Renal pelvis (tissue), 4 donors: ENCODE measurements around the gene RAB26. TPM values are rescaled to one million over a fixed set of nuclear protein-coding genes. Genes with fewer than 3 reads are reported as not detected.
"Not testable (repeated sequence)": the region's sequence is repeated elsewhere in the genome, so short reads cannot be mapped to it uniquely, and the experiment has no call there.

Experiments used
- DNase-seq: peaks from one replicate; pipeline ENCODE4 v3.0.0-alpha.2; 2013
- polyA plus RNA-seq, 3 donors: library from polyadenylated mRNA; unstranded; fragments of 120-200 nt; gene quantifications; one replicate each; pipeline ENCODE4 v1.2.1, GENCODE V29; 2013; ENCODE audit not compliant: insufficient read length in 3 of 3

The RAB26 gene
- polyA plus RNA-seq, 3 donors, result 3.0 to 6.0 (median 3.1) TPM

- DNase-seq, result no peak
These were observed 47.1 kb downstream of the RAB26 start for GRCh38 chr16:2195322-2196161.

GRCh38 chr16:2196162-2196980, 47.9 kb downstream of the RAB26 start, which contains the start of gene CASKIN1:
TSS of gene CASKIN1 (minus strand) at chr16:2196605. CDS start at chr16:2196432, 173 bp downstream.
- DNase-seq, result no peak

GRCh38 chr16:2196981-2197511, 48.6 kb downstream of the RAB26 start:
- DNase-seq, result no peak

GRCh38 chr16:2197765-2198164, 49.3 kb downstream of the RAB26 start:
- no peak for DNase-seq

GRCh38 chr16:2198283-2198682, 49.9 kb downstream of the RAB26 start:
- no peak for DNase-seq

GRCh38 chr16:2199095-2199494, 50.7 kb downstream of the RAB26 start:
- DNase-seq, result no peak

GRCh38 chr16:2199621-2200139, 51.3 kb downstream of the RAB26 start:
- no peak for DNase-seq

- DNase-seq, result no peak
These were observed 51.9 kb downstream of the RAB26 start for GRCh38 chr16:2200313-2200712.

- DNase-seq, result not testable (repeated sequence)
These were observed 54.8 kb downstream of the RAB26 start for GRCh38 chr16:2203119-2203688.

Other genes starting within 250 kb of the RAB26 start
- gene HS3ST6, start 230.2 kb upstream of the RAB26 start, polyA plus RNA-seq, result under 1 TPM; 0.13 to 0.41 (median 0.37) TPM
- 10 to 100 TPM; 79.7 to 87.6 (median 82.1) TPM for gene MSRB1, start 205.4 kb upstream of the RAB26 start, polyA plus RNA-seq
- under 1 TPM; 0.09 to 0.42 (median 0.21) TPM for gene RPL3L, start 193.9 kb upstream of the RAB26 start, polyA plus RNA-seq
- gene NDUFB10, start 189.1 kb upstream of the RAB26 start, polyA plus RNA-seq, result 100 to 1,000 TPM; 124 to 158 (median 132) TPM
- 1,000 to 10,000 TPM; 1,943 to 2,404 (median 2,241) TPM for gene RPS2, start 183.8 kb upstream of the RAB26 start, polyA plus RNA-seq
- not detected for gene RNF151, start 181.8 kb upstream of the RAB26 start, polyA plus RNA-seq
- gene TBL3, start 176.6 kb upstream of the RAB26 start, polyA plus RNA-seq, result 10 to 100 TPM; 36.5 to 49.0 (median 47.9) TPM
- 1 to 10 TPM in 1 of 3 donors, under 1 TPM in 2; 0.90 to 1.2 (median 1.00) TPM for gene NOXO1, start 167.2 kb upstream of the RAB26 start, polyA plus RNA-seq
- gene GFER, start 164.4 kb upstream of the RAB26 start, polyA plus RNA-seq, result 10 to 100 TPM; 26.1 to 35.9 (median 31.6) TPM
- 1 to 10 TPM; 1.5 to 2.4 (median 2.1) TPM for gene SYNGR3, start 158.7 kb upstream of the RAB26 start, polyA plus RNA-seq
- 10 to 100 TPM; 21.4 to 30.9 (median 25.0) TPM for gene ZNF598, start 138.8 kb upstream of the RAB26 start, polyA plus RNA-seq
- gene NPW, start 128.8 kb upstream of the RAB26 start, polyA plus RNA-seq, result 10 to 100 TPM in 2 of 3 donors, 1 to 10 TPM in 1; 4.5 to 14.3 (median 12.0) TPM
- gene NHERF2, start 121.7 kb upstream of the RAB26 start, polyA plus RNA-seq, result 100 to 1,000 TPM; 116 to 169 (median 155) TPM
- gene NTHL1, start 100.8 kb upstream of the RAB26 start, polyA plus RNA-seq, result 10 to 100 TPM; 19.7 to 26.7 (median 26.2) TPM
- gene TSC2, start 100.6 kb upstream of the RAB26 start, polyA plus RNA-seq, result 100 to 1,000 TPM; 141 to 174 (median 162) TPM
- 100 to 1,000 TPM in 2 of 3 donors, 10 to 100 TPM in 1; 96.5 to 119 (median 115) TPM for gene PKD1, start 12.7 kb upstream of the RAB26 start, polyA plus RNA-seq
- gene TRAF7, start 7.2 kb downstream of the RAB26 start, polyA plus RNA-seq, result 10 to 100 TPM; 56.1 to 61.1 (median 60.6) TPM
- gene CASKIN1, start 48.0 kb downstream of the RAB26 start, polyA plus RNA-seq, result 1 to 10 TPM; 1.8 to 2.6 (median 1.9) TPM
- gene MLST8, start 56.8 kb downstream of the RAB26 start, polyA plus RNA-seq, result 10 to 100 TPM; 48.8 to 57.6 (median 55.2) TPM
- gene BRICD5, start 62.2 kb downstream of the RAB26 start, polyA plus RNA-seq, result 10 to 100 TPM in 1 of 3 donors, 1 to 10 TPM in 2; 6.6 to 11.8 (median 9.4) TPM
- 10 to 100 TPM; 15.1 to 18.8 (median 17.8) TPM for gene PGP, start 66.2 kb downstream of the RAB26 start, polyA plus RNA-seq
- 10 to 100 TPM; 19.8 to 26.3 (median 23.3) TPM for gene E4F1, start 75.0 kb downstream of the RAB26 start, polyA plus RNA-seq
- 1 to 10 TPM in 2 of 3 donors, under 1 TPM in 1; 0.84 to 1.7 (median 1.6) TPM for gene DNASE1L2, start 87.8 kb downstream of the RAB26 start, polyA plus RNA-seq
- gene ECI1, start 103.0 kb downstream of the RAB26 start, polyA plus RNA-seq, result 10 to 100 TPM; 76.6 to 90.9 (median 81.6) TPM
- 100 to 1,000 TPM; 207 to 240 (median 216) TPM for gene RNPS1, start 119.5 kb downstream of the RAB26 start, polyA plus RNA-seq
- 1 to 10 TPM; 6.6 to 7.8 (median 7.5) TPM for gene ABCA3, start 192.1 kb downstream of the RAB26 start, polyA plus RNA-seq